ENCODE data around the gene BLNK. TPM values are rescaled to one million over a fixed set of nuclear protein-coding genes. Genes with fewer than 3 reads are reported as not detected.

Gene BLNK
- total and polyA plus RNA-seq, 2 experiments from 2014 or later: 0.11 TPM; not detected in 1

- no peaks in the 10 kb centered on the region for H3K27me3 Mint-ChIP-seq (ENCODE audit: insufficient read depth, low read depth, poor library complexity)
- H3K4me3 Mint-ChIP-seq: no peak overlapping the region
- H3K36me3 ChIP-seq (ENCODE audit: insufficient read depth): no peaks in the 10 kb centered on the region
- TF ChIP-seq CREB1 (CRISPR knock-in tag; IDR thresholded peaks at IDR 0.05; ENCODE audit: low read depth): no peak
- no peak for TF ChIP-seq ZNF114 (CRISPR knock-in tag; IDR thresholded peaks at IDR 0.05)
- TF ChIP-seq, protein P1, sequence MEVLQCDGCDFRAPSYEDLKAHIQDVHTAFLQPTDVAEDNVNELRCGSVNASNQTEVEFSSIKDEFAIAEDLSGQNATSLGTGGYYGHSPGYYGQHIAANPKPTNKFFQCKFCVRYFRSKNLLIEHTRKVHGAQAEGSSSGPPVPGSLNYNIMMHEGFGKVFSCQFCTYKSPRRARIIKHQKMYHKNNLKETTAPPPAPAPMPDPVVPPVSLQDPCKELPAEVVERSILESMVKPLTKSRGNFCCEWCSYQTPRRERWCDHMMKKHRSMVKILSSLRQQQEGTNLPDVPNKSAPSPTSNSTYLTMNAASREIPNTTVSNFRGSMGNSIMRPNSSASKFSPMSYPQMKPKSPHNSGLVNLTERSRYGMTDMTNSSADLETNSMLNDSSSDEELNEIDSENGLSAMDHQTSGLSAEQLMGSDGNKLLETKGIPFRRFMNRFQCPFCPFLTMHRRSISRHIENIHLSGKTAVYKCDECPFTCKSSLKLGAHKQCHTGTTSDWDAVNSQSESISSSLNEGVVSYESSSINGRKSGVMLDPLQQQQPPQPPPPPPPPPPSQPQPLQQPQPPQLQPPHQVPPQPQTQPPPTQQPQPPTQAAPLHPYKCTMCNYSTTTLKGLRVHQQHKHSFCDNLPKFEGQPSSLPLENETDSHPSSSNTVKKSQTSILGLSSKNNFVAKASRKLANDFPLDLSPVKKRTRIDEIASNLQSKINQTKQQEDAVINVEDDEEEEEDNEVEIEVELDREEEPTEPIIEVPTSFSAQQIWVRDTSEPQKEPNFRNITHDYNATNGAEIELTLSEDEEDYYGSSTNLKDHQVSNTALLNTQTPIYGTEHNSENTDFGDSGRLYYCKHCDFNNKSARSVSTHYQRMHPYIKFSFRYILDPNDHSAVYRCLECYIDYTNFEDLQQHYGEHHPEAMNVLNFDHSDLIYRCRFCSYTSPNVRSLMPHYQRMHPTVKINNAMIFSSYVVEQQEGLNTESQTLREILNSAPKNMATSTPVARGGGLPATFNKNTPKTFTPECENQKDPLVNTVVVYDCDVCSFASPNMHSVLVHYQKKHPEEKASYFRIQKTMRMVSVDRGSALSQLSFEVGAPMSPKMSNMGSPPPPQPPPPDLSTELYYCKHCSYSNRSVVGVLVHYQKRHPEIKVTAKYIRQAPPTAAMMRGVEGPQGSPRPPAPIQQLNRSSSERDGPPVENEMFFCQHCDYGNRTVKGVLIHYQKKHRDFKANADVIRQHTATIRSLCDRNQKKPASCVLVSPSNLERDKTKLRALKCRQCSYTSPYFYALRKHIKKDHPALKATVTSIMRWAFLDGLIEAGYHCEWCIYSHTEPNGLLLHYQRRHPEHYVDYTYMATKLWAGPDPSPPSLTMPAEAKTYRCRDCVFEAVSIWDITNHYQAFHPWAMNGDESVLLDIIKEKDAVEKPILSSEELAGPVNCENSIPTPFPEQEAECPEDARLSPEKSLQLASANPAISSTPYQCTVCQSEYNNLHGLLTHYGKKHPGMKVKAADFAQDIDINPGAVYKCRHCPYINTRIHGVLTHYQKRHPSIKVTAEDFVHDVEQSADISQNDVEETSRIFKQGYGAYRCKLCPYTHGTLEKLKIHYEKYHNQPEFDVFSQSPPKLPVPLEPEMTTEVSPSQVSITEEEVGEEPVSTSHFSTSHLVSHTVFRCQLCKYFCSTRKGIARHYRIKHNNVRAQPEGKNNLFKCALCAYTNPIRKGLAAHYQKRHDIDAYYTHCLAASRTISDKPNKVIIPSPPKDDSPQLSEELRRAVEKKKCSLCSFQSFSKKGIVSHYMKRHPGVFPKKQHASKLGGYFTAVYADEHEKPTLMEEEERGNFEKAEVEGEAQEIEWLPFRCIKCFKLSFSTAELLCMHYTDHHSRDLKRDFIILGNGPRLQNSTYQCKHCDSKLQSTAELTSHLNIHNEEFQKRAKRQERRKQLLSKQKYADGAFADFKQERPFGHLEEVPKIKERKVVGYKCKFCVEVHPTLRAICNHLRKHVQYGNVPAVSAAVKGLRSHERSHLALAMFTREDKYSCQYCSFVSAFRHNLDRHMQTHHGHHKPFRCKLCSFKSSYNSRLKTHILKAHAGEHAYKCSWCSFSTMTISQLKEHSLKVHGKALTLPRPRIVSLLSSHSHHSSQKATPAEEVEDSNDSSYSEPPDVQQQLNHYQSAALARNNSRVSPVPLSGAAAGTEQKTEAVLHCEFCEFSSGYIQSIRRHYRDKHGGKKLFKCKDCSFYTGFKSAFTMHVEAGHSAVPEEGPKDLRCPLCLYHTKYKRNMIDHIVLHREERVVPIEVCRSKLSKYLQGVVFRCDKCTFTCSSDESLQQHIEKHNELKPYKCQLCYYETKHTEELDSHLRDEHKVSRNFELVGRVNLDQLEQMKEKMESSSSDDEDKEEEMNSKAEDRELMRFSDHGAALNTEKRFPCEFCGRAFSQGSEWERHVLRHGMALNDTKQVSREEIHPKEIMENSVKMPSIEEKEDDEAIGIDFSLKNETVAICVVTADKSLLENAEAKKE (CRISPR knock-in tag; IDR thresholded peaks at IDR 0.05): no peak
- no peak for TF ChIP-seq NANOG (IDR thresholded peaks at IDR 0.05; ENCODE audit: borderline replicate concordance)
- no peak for TF ChIP-seq JUNB (IDR thresholded peaks at IDR 0.05; ENCODE audit: unreplicated experiment)
- TF ChIP-seq STAT1 (IDR thresholded peaks at IDR 0.05; ENCODE audit: unreplicated experiment): no peak
- TF ChIP-seq EZH2phosphoT487 (IDR thresholded peaks at IDR 0.05; ENCODE audit: unreplicated experiment): no peak
- no peak for TF ChIP-seq REST (IDR thresholded peaks at IDR 0.05; ENCODE audit: unreplicated experiment)
- TF ChIP-seq ZNF331 (CRISPR knock-in tag; IDR thresholded peaks at IDR 0.05; ENCODE audit: low read depth): no peak
- TF ChIP-seq ETS1 (IDR thresholded peaks at IDR 0.05): no peak
- no peak for TF ChIP-seq EZH2 (IDR thresholded peaks at IDR 0.05; ENCODE audit: low read depth, unreplicated experiment)
- no peak for TF ChIP-seq POLR2AphosphoS5 (IDR thresholded peaks at IDR 0.05; ENCODE audit: low read depth)
- no peak for TF ChIP-seq CTCF (conservative IDR thresholded peaks at IDR 0.05; ENCODE audit: low read depth in 2 of 2)
- H3K4me2 ChIP-seq: no peak overlapping the region
- H3K4me3 ChIP-seq: no peak overlapping the region
- no peaks in the 10 kb centered on the region for H3K36me3 Mint-ChIP-seq (ENCODE audit: low read depth)
- peaks cover 8% of the 10 kb centered on the region for H3K4me1 Mint-ChIP-seq
- no peaks in the 10 kb centered on the region; the same call in none of the 2 replicates for H3K4me1 ChIP-seq (ENCODE audit: insufficient read depth)
- H3K27me3 ChIP-seq (ENCODE audit: insufficient read depth): no peaks in the 10 kb centered on the region
- H3K79me2 ChIP-seq (replicated peaks; ENCODE audit: insufficient read depth): no peaks in the 10 kb centered on the region
- DNase-seq (ENCODE audit: low spot score): no peak
- no peaks in the 10 kb centered on the region for H4K20me1 ChIP-seq (replicated peaks; ENCODE audit: insufficient read depth)
- ATAC-seq: no peak
- no peak overlapping the region for H2AFZ ChIP-seq
- H3K27ac Mint-ChIP-seq: no peak overlapping the region
- no peak overlapping the region for H3K27ac ChIP-seq (ENCODE audit: low read depth)
- no peaks in the 10 kb centered on the region for H3F3A ChIP-seq (replicated peaks; ENCODE audit: low read depth)
- no peaks in the 10 kb centered on the region for H3K9me2 ChIP-seq (ENCODE audit: insufficient read depth)
- no peaks in the 10 kb centered on the region for H3K9me3 Mint-ChIP-seq
Observed at GRCh38 chr10:96295475-96295874, 24.1 kb upstream of the BLNK start.
